Lung microvascular endothelial cell (primary cell): ENCODE results near the gene ZNF195. TPM values are rescaled to one million over a fixed set of nuclear protein-coding genes. Genes with fewer than 3 reads are reported as not detected.
"Not testable (repeated sequence)": the region's sequence is repeated elsewhere in the genome, so short reads cannot be mapped to it uniquely, and the experiment has no call there.

ENCODE experiments used
- DNase-seq, 2 donors: peaks; one replicate each; pipeline versions ENCODE4 v3.0.0 to v3.0.0-alpha.2; 2010; ENCODE audit warnings: low read depth in 2 of 2
- total RNA-seq: library from RNA; depleted of rRNA; stranded (reverse); fragments of >200 nt; gene quantifications from 2 replicates; pipeline ENCODE4 v1.2.1, GENCODE V29; 2014

The ZNF195 gene
- 11.6 and 19.6 TPM in 2 replicates for total RNA-seq

DNA sequence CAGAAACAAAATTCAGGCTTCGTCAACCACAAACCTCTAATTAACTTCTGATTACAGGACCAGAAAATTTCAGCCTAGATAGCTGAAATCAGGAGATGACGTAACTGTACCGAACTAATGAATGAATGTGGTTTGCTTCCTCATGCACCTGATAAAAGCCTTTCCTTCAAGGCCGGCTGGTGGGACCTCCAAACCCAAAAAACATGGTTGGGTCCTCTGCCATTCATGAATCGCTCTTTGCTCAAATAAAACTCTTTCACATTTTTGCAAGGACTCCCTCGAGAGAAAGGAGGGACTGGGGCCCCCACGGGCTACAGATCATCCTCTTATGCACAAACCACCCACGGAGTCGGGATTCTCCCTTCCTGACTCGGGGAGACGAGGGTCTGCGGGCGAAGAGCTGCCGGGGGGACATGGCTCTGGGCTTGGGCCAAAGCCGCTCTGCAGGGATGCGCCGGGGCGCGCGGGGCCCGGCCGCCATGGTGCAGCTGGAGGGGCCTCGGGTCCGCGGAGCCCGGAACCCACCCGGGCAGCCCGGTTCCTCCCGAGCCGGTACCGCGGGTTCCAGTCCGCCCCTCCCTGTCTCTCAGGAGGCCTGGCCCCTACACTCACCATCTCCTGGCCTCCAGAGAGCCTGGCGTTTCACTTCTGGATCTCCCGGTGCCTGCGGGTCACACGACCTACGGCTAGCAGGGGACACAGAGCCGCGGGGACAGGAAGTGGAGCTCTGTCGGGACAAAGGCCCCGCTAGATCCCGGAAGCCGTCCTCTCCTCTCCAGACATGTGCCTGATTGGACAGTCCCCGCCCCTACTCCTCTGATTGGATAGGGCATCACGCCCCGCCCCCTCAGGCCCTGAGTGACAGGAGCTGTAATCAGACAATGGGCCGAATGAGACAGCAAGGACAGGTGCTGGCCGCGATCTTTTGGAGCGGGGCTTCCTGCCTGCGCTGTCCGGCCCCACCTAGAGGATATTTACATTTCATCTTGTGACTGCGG is at the start of gene ZNF195:
Gene ZNF195, minus strand, starts transcription at position 721 of the 998 bp plus-strand sequence. Its CDS starts 106 bp downstream, at position 615.
- peak; percentile 93 to 97 for DNase-seq

DNA sequence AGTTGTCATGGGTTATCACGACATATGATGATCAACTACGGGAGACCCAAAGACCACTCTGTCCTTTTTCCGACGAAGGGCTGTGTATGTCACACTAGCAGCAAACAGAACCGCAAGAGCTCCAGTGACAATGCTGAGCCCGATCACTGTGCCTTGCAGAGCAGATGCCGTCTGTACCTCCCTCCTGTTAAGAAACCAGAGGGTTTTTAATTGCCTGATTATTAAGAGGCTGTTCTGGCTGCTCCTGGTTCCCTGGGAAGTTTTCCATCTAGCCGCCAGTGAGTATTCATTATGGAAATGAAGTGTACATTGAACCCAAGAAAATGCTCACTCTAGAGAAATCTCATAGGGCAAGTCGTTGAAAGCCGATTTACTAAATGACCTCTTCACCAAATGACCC is 49.1 kb upstream of the ZNF195 start:
- DNase-seq: not testable (repeated sequence)

DNA sequence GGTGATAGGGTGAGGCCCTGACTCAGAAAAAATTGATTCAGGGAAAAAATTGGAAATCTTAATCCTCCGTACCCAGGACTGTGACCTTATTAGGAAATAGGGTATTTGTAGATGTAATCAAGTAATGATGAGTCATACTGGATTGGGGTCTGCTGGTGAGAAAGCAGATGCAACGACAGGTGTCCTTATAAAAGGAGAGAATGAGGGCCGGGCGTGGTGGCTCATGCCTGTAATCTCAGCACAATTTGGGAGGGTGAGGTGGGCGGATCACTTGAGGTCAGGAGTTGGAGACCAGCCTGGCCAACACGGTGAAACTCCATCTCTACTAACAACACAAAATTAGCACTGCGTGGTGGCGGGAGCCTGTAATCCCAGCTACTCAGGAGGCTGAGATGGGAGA is 47.6 kb upstream of the ZNF195 start:
- DNase-seq: not testable (repeated sequence)

DNA sequence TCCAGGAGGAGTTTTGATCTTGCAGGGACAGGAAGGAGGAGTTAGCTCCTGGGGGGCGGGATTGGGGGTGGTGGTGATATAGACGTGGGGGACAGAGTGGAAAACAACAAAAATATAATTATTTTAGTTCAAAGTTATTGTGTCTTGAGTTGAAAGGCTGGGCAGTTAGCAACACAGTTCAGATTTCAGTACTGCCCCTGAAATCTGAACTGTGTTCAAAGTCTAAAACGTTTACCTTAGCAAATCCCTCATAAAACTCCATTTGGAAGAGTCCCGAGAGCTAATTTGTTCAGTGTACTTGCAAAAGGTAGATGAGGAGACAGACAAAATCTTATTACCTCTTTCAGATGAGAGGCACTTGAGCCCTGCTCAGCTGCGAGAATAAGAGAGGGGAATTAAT is 45.0 kb upstream of the ZNF195 start:
- DNase-seq: not testable (repeated sequence)

DNA sequence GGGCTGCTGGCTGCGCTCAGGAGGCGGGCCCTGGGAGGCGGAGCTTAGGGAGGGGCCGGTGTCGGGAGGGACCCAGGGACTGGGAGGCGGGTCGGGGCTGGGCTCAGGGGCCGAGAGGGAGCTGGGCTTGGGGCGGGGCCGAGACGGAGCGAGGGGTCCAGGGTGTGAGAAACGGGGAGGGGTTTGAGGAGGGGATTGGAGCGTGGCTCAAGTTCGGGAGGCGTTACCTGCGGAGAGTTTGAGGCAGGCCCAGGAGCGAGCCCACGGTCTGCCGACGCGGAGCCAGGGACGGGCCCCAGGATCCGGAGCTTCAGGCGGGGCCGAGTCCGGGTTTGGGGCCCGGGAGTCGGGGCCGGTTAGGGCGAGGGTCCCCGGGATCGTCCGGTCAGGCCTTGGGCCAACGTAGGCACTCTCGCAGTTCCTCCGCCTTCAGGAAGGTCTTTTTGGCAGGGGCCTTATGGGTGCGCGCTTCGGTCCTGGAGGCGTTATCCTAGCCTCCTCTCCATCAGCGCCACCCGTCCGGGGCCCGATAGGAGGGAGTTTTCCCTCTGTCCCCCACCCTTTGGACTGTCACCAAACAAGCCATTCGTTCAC is 44.3 kb upstream of the ZNF195 start:
- not testable (repeated sequence) for DNase-seq

DNA sequence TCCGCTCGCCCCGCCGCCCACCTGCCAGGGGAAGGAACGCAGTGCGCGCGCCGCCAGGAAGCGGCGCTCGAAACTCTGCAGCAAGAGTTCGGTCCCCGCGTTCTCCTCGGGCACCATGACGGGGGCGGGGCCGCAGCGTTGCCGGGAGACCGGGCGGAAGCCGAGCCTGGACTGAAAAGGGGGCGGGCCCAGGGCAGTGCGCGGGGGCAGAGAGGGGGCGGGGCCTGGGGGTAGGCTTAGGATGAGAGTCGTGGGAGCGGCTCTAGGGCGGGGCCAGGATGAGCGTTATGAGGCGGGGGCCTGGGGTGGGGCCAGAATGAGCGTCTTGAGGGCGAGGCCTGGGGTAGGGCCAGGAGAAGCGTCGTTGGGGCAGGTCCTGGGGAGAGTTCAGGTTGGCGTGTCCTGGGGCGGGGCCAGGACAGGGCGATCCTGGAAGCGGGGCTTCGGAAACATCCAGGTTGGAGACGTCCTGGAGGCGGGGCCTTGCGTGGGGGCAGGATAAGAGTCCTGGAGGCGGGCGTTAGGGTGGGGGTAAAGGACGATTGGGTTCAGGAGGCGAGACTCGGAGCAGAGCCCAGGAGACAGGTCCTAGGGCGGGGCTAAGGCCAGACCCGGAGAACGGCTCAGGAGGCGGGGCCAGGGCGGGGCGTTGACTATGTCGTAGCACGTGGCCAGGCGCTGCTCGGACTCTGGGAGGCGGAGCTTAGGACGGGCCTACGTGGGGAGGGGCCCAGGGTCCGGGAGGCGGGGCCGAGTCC is 43.6 kb upstream of the ZNF195 start:
- peak; percentile 93 to 96 for DNase-seq

DNA sequence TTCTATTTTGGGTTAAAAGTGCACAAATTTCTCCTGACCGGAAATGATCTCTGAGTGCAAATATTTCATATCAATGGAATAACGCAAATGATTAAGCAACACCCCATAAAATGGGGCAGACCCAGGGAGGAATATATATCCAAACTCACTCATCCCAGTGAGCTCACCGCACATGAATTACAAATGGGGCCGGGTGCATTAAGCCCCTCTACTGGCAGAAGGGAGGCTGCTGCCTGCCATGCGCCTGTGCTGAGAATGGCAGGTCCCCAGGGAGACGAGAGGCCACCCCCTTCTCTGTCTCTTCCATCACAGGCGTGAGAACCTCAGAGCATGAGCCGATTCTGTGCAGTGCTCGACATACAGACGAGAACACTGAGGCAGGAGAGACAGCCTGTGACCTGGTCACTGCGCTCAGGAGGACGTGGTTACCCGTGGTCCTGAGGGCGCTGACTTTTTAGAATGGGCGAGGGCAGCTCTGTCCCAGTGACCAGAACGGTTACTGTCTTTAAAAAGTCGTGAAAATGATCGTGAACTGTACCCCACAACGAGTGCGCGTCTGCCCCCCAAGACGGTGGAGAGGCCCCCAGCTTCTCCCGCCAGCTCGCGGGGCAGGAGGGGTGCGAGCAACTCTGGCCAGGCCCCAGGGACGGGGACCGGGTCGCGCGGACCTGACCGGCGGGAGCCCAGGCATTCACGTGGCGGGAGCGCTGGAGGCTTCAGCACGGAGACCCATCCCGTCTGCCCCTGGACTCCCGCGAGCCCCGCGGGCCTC is 42.8 kb upstream of the ZNF195 start:
- DNase-seq: peak in 1 of 2 donors; percentile 24

DNA sequence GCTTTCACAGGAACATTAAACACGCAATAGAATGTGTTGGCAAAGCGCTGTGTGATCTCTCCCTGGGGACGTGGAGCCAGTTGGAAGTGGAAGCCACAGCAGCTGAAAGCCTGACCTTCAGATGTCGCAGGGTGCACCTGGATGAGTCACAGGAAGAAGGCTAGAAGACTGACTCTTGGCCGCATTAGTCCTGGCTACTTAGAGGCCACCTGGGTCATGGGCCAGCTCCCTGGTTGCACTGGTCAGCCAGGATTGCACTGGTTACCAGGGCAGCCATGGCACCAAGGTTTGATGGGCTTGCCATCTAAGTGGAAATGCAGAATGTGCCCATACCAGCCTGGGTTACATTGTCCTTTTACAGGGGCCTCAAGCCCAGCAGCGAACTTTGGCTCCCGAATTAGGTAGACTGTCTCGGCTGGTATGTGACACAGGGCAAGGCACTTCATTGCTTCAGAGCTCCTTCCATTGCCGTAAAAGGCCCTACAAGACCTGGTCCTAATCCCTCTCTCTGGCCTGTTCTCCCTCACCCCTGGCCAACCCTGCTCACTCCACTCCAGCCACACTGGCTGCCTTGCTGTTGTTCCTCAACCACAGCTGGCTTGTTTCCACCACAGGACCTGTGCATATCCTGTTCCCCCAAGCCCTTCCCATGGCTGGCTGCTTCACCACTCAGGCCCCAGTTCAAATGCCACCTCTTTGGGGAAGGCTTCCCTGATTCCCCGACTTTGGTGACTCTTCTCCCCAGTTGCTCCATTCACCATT is 41.5 kb upstream of the ZNF195 start:
- peak in 1 of 2 donors; percentile 25 for DNase-seq

DNA sequence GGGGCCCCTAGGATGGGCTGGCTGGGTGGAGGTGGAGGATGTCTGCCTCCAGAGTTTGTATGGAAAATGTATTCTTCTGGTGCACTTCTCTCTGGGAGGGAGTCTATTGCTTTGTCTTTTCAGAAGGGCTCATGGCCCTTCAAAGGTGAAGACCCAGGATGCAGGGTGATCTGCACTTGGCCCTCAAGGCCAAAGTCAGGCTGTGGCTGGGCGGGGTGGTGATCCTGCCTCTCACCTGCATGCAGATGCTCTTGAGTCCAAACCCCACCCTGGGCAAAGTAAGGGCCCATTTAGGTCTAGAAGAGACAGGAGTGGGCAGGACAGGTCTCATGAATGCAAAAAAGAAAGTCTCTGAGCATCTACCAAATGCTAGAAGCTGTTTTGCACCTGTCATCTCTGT is 40.5 kb upstream of the ZNF195 start:
- not testable (repeated sequence) for DNase-seq

DNA sequence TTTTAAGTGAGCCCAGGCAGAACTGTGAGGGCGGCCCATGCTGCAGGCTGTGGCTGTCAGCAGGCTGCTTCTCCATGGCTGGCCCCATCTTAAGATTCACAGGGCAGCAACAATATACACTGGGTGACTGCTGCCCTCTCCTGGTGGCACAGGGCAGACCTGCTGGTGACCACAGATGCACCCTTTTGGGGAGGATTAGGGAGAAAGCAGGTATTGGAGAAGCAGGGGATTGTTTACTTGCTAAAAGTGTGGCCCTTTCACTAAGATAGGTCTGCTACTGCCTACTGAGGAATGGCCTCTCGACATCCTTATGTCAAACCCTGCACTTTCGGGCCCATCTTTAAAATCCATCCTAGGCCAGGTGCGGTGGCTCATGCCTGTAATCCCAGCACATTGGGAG is 38.1 kb upstream of the ZNF195 start:
- DNase-seq: peak; percentile 7 to 60

DNA sequence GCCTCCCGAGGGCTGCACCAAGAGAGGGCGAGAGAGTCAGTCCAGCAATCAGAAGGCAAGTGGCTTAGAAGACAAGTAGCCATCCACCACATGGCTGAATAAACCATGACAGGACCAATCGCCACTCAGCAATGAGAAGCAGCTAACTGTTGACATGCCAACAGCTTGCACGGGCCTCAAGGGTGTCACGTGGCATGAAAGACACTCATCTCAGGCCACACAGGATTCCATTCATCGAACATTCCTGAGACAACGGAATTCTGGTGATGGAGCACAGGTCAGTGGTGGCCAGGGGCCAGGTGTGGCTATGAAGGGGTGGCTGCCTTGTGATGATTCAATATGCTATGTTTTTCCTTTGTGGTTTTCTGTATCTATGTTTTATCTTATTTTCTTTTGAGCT is 36.4 kb upstream of the ZNF195 start:
- not testable (repeated sequence) for DNase-seq

DNA sequence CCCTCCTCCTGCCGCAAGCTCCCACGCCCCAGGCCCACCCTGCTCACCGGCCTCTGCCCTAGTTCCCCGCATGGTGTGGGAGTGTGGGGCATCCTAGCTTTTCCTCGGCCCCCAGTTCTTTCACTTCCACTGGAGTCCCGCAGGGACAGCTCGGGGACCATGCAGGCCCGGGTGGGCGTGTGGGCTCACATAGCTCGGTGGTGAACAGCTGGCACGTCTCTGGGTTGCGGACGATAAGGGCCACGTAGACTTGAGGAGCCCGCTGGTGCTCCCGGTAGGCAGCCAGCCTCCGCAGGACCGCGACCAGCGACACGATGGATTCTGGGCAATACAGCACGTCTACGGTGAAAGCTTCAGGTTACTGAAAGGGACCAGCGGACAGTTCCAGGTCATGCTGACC is 34.7 kb upstream of the ZNF195 start:
- not testable (repeated sequence) for DNase-seq

DNA sequence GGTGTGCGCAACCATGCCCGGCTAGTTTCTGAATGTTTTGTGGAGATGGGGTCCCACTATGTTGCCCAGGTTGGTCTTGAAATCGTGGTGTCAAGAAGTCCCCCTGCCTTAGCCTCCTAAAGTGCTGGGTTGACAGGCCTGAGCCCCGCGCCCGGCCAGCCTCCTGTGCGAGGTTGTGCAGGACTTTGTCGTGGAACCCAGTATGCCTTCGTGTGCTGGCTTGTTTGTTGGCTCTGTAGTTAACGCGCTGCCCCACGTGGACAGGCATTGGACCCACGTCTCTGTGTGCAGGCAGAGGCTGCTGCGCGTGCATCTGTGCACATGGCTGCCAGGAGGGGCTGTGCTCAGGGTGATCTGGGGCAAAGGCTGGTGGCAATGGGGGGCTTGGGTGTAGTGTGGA is 33.9 kb upstream of the ZNF195 start:
- no peak for DNase-seq

DNA sequence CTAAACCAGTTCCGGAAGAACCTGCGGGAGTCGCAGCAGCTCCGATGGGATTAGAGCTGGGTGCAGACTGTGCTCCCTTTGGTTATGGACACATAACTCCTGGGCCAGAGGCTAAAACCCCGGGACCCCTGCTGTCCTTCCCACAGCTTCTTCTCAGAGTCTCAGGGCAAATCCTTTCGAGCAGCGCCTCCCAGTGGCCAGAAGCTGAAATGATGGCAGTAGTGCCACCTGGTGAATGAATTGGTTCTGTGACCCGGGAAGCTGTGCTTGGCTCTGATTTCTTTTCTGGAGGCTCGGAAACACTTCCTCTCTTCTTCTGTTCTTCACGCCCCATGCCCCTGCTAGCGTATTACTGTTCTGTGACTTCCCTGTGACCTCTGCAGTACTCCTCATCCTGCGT is 29.8 kb upstream of the ZNF195 start:
- peak; percentile 58 to 76 for DNase-seq

DNA sequence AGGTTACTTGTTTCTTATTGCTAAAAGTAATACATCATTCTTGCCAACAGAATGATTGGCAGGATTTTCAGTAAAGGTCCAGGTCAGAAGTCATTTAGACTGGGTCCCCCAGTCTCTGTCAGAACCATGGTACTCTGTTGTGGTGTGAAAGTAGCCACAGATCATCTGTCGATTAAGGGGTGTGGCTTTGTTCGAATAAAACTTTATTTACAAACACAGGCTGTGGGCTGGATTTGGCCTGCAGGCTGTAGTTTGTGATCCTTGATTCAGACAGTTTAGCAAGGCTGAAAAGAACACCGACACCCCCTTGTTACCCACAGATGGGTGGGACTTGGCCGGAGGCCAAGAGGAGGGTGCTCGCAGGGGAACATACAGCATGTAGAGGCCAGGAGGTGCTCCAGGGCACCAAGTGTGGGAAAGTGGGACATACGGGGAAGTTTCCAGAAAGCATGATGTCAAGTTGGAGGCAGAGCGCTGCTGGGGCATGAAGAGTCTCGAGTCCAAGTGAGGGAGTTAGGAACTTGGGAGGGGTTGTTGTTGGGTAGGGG is 29.2 kb upstream of the ZNF195 start:
- not testable (repeated sequence) for DNase-seq

DNA sequence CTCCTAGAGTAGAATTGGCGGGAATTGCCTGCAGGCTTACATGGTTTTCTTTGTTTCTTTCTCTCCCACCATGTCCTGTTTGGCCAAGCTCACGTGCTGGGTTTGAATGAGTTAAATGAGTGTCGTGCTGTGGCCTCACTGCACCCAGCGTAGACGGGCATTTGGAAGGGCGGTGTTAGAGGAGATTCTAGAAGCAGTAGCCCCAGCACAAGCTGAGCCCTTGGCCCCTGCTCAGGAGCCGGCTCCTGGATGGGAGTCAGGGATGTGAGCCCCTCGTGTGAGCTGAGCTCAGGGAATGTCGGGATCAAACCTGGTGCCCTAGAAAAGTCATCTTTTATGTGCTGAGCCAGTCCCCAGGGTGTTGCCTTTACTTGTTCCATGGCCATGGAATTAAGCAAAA is 28.0 kb upstream of the ZNF195 start:
- not testable (repeated sequence) for DNase-seq

DNA sequence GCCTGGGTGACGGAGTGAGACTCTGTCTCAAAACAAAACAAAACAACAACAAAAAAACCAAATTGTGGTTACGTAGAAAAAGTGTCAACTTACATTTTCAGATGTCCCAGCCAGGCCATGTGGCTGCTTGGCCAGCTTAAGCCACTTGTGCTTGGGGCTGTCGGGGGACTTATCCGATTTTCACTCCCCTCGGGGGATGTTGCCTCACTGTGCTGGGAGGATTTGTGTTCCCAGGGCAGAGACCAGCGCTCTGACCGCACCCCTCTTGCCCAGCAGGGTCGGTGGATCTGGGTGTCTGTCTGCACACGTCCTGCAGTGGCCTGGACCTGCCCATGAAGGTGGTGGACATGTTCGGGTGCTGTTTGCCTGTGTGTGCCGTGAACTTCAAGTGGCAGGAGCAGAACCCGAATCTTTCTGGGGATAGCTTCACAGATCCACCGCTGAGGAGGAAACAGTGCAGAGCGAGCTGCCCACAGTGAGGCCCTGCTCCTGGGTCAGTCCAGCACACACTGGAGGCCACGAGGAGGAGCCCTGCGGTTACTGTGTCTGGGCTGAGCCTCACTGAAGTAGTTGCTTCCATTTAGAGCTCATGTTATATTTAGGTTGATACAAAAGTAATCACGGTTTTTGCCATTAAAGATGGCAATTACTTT is 27.4 kb upstream of the ZNF195 start:
- not testable (repeated sequence) for DNase-seq

DNA sequence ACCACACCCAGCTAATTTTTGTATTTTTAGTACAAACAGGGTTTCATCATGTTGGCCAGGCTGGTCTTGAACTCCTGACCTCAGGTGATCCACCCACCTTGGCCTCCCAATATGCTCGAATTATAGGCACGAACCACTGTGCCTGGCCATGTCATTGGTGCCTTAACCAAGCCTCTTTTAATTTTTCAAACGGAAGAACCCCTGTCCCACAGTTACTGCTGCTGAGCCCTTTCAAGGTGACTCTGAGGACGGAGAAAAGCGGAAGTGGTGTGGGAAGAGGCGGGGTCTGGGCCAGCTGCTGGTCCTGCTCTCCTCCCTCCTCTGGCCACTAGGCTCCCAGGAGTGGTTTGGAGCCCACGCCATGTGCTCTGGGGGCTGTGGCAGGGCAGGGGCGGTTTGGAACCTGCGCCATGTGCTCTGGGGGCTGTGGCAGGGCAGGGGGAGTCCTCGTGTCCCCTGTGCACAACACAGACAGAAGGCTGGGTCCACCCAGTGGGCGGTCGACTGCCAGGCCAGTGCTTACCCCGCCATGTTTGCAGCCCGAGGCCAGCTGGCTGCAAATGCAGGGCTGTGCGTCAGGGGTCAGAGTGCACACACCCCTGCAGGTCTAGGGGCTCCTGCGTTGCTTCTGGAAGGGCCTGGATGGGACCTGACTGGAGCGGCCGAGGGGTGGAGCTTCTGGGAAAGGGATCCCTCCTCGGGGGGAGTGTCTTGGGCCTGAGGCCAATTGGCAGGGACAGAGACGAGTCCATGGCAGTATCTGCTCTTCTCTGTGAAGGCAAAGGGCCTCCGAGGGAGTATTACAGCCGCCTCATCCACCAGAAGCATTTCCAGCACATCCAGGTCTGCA is 25.4 kb upstream of the ZNF195 start:
- DNase-seq: not testable (repeated sequence)

DNA sequence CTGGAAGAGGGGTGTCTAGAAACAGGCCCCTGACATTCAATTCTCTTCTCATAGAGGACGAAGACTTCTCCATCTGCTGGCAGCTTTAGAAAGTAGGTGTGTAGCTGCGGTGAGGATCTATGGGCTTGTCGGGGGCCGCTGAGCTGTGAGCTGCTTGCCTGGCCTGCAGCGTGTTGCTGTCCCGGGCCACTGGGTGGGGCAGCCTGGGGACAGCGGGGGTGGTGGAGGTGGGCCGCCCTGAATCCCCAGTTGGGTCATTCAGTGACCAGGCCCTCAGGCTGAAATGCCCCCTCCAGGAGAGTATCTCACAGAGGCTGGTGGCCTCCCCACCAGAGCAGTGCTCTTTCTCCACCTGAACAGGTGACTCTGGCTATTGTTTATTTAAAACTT is 23.9 kb upstream of the ZNF195 start:
- DNase-seq: not testable (repeated sequence)
